Measurements from ENCODE around the gene ARHGEF16. TPM values are rescaled to one million over a fixed set of nuclear protein-coding genes. Genes with fewer than 3 reads are reported as not detected.

ARHGEF16 gene
- total and polyA plus RNA-seq, 2 donors (not counting 1 experiment from before 2014, with no cell fraction given) = 0.13 to 0.22 TPM

DNA sequence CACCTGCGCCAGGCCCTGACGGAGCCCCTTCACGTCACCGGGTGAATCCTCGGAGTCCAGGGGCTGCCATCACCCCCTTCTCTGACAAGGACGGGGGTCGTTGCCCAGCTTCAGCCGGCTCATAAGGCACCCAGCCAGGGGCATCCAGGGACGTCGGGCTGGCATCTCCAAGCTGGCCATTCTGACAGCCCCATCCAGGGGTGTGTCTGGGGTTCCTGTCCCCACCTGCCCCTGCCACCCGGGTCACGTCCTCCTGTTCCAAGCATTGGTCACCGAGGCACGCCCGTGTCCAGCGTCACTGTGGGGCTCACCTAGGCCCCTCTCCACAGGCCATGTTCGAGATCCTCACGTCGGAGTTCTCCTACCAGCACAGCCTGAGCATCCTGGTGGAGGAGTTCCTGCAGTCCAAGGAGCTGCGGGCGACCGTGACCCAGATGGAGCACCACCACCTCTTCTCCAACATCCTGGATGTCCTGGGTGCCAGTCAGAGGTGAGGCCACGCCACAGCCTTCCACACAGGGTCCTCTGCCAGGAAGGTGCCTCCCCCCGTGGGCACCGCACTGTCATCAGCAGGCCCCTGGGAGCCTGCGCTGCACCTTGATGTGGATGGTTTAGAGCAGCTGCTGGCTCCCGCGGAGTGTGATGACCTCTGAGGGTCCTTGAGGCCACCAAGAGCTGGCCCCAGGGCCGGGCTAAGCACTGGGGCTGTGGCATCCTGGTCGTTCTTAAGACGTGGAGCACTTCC lies 14.8 kb downstream of the ARHGEF16 start:
- H3K27ac Mint-ChIP-seq = no peak overlapping the region
- H3K4me1 Mint-ChIP-seq = peaks cover 4% of the 10 kb centered on the region
- Histone ChIP-seq H3K27ac (ENCODE audit: low read length in 2 of 2) (no peak overlapping the region), H3K9me3 (ENCODE audit: control extremely low read depth in 1 of 3, control insufficient read depth in 2 of 3, insufficient read depth in 1 of 3, low read length in 2 of 3) (peaks cover 0 to 2% (median 0%) of the 10 kb centered on the region in 3 donors), H3K79me2 (ENCODE audit: control insufficient read depth, insufficient read depth, low read length) (no peaks in the 10 kb centered on the region), H4K20me1 (ENCODE audit: control insufficient read depth, insufficient read depth, low read length, poor library complexity, severe bottlenecking) (no peaks in the 10 kb centered on the region), H2AFZ (ENCODE audit: insufficient read depth, low read depth, low read length, poor library complexity, severe bottlenecking) (no peak overlapping the region), H3K4me3 (ENCODE audit: control extremely low read depth in 1 of 5, extremely low read depth in 1 of 5, insufficient read depth in 1 of 5, low read depth in 2 of 5, low read length in 4 of 5) (no peak overlapping the region), H3K4me2 (replicated peaks; ENCODE audit: low read depth, low read length, poor library complexity, severe bottlenecking) (no peak overlapping the region), H3K27me3 (replicated peaks in 1 of 4; ENCODE audit: control extremely low read depth in 1 of 4, control insufficient read depth in 3 of 4, insufficient read depth in 4 of 4, low read length in 3 of 4) (no peaks in the 10 kb centered on the region), H3K36me3 (replicated peaks in 1 of 2; ENCODE audit: control extremely low read depth in 1 of 2, control insufficient read depth in 1 of 2, extremely low read depth in 1 of 2, insufficient read depth in 2 of 2, low read length in 1 of 2) (no peaks in the 10 kb centered on the region), H3K4me1 (ENCODE audit: control insufficient read depth in 2 of 2, insufficient read depth in 2 of 2, low read length in 2 of 2) (no peaks in the 10 kb centered on the region), H3K9ac (ENCODE audit: low read length) (no peak overlapping the region)
- WGBS (ENCODE audit: insufficient coverage) = 91% methylated on average over 31 of the region's 31 CpGs
- H3K4me3 Mint-ChIP-seq = no peak overlapping the region
- intact Hi-C loops (cut with micrococcal nuclease) = no loop called here
- H3K27me3 Mint-ChIP-seq = peaks cover 3% of the 10 kb centered on the region
- DNase-seq = no peak
- POLR2A ChIA-PET = no interaction called here
- no peaks in the 10 kb centered on the region for H3K9me3 Mint-ChIP-seq (ENCODE audit: insufficient read depth)
- no peak for TF ChIP-seq EZH2 (IDR thresholded peaks at IDR 0.05; ENCODE audit: borderline replicate concordance, insufficient read depth, low read depth, low read length, poor library complexity, severe bottlenecking)
- TF ChIP-seq, protein P1, sequence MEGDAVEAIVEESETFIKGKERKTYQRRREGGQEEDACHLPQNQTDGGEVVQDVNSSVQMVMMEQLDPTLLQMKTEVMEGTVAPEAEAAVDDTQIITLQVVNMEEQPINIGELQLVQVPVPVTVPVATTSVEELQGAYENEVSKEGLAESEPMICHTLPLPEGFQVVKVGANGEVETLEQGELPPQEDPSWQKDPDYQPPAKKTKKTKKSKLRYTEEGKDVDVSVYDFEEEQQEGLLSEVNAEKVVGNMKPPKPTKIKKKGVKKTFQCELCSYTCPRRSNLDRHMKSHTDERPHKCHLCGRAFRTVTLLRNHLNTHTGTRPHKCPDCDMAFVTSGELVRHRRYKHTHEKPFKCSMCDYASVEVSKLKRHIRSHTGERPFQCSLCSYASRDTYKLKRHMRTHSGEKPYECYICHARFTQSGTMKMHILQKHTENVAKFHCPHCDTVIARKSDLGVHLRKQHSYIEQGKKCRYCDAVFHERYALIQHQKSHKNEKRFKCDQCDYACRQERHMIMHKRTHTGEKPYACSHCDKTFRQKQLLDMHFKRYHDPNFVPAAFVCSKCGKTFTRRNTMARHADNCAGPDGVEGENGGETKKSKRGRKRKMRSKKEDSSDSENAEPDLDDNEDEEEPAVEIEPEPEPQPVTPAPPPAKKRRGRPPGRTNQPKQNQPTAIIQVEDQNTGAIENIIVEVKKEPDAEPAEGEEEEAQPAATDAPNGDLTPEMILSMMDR (IDR thresholded peaks at IDR 0.05) = no peak
- CTCF ChIA-PET = interaction anchor here (4.2 kb wide), 1 partner anchor 16 kb away, joined by 11 read pairs; no protein-coding TSS in a partner anchor
- no peak for ATAC-seq (ENCODE audit: low read depth)

DNA sequence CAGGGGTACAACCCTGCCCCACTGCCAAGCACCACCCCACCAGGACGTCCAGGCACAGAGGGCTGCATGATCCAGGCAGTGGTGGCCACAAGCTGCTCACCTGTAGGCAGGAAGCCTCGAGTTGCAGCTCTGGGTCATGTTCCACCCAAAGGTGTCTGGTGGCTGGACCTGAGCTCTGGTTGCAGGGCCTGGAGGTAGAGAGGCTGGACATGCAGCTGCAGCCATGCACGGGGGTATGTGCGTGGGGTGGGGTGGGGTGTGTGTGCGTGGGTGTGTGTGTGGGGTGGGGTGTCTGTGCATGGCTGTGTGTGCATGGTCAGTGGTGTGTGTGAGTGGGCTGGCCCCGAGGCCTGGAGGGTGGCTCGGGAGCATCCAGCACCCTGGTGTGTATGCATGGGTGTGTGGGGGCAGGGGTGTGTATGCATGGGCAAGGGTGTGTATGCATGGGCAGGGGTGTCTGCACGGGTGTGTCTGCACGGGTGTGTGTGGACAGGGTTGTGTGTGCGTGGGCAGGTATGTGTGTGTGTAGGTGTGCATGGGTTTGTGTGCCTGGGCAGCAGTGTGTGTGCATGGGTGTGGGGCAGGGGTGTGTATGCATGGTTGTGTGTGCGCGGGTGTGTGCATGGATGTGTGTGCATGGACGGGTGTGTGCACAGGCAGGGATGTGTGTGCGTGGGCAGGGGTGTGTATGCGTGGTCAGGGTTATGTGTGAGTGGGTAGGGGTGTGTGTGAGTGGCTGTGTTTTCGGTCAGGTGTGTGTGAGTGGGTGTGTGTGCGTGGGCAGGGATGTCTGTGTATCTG lies 15.6 kb downstream of the ARHGEF16 start:
- H3K9ac ChIP-seq (ENCODE audit: low read length) = no peak overlapping the region
- H4K20me1 ChIP-seq (ENCODE audit: control insufficient read depth, insufficient read depth, low read length, poor library complexity, severe bottlenecking) = no peaks in the 10 kb centered on the region
- no peak for TF ChIP-seq EZH2 (IDR thresholded peaks at IDR 0.05; ENCODE audit: borderline replicate concordance, insufficient read depth, low read depth, low read length, poor library complexity, severe bottlenecking)
- TF ChIP-seq, protein P1 (IDR thresholded peaks at IDR 0.05) = no peak
- intact Hi-C loops (cut with micrococcal nuclease) = no loop called here
- POLR2A ChIA-PET = no interaction called here
- no peak overlapping the region for H3K4me3 ChIP-seq (ENCODE audit: control extremely low read depth in 1 of 5, extremely low read depth in 1 of 5, insufficient read depth in 1 of 5, low read depth in 2 of 5, low read length in 4 of 5)
- no peaks in the 10 kb centered on the region for H3K36me3 ChIP-seq (replicated peaks in 1 of 2; ENCODE audit: control extremely low read depth in 1 of 2, control insufficient read depth in 1 of 2, extremely low read depth in 1 of 2, insufficient read depth in 2 of 2, low read length in 1 of 2)
- WGBS (ENCODE audit: insufficient coverage) = 90% methylated on average over 17 of the region's 17 CpGs
- DNase-seq (no peak), ATAC-seq (ENCODE audit: low read depth) (no peak)
- no peaks in the 10 kb centered on the region for H3K4me1 ChIP-seq (ENCODE audit: control insufficient read depth in 2 of 2, insufficient read depth in 2 of 2, low read length in 2 of 2)
- peaks cover 0 to 3% (median 0%) of the 10 kb centered on the region in 3 donors for H3K9me3 ChIP-seq (ENCODE audit: control extremely low read depth in 1 of 3, control insufficient read depth in 2 of 3, insufficient read depth in 1 of 3, low read length in 2 of 3)
- H3K27ac Mint-ChIP-seq = no peak overlapping the region
- peaks cover 4% of the 10 kb centered on the region for H3K4me1 Mint-ChIP-seq
- H3K27ac ChIP-seq (ENCODE audit: low read length in 2 of 2) = no peak overlapping the region
- H3K79me2 ChIP-seq (ENCODE audit: control insufficient read depth, insufficient read depth, low read length) = no peaks in the 10 kb centered on the region
- H3K27me3 Mint-ChIP-seq = peaks cover 3% of the 10 kb centered on the region
- no peak overlapping the region for H2AFZ ChIP-seq (ENCODE audit: insufficient read depth, low read depth, low read length, poor library complexity, severe bottlenecking)
- H3K4me3 Mint-ChIP-seq = no peak overlapping the region
- no peaks in the 10 kb centered on the region for H3K9me3 Mint-ChIP-seq (ENCODE audit: insufficient read depth)
- H3K27me3 ChIP-seq (replicated peaks in 1 of 4; ENCODE audit: control extremely low read depth in 1 of 4, control insufficient read depth in 3 of 4, insufficient read depth in 4 of 4, low read length in 3 of 4) = no peaks in the 10 kb centered on the region
- CTCF ChIA-PET = no interaction called here
- H3K4me2 ChIP-seq (replicated peaks; ENCODE audit: low read depth, low read length, poor library complexity, severe bottlenecking) = no peak overlapping the region
